ENCODE results near the gene C13orf42. TPM values are rescaled to one million over a fixed set of nuclear protein-coding genes. Genes with fewer than 3 reads are reported as not detected.
A peak's percentile ranks its signal among the peaks of the same experiment; 100 is the strongest.

The C13orf42 gene
- polyA plus RNA-seq, 3 donors = not detected

DNA sequence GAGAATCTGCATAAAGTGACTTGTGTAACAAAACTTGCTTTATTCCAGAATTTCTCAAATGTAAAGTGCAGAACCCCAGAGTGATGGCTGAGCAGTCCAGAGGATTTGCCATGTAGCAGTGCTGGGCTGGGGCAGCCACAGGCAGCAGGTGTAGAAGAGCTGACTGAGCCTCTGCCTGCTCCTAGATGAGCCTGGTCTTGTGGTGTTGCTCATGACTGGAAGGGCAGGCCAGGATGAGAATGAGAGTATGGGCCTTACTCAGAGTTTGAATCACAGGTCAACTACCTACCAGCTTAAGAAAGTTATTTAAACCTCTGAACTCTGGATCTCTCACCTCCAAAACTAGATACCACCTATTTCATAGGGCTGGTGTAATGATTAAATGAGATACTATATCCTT, 2.9 kb upstream of the C13orf42 start:
- Mint-ChIP-seq H3K9me3 (peaks cover 7 to 19% (median 11%) of the 10 kb centered on the region in 7 donors), H3K36me3 (no peaks in the 10 kb centered on the region), H3K4me3 (no peak overlapping the region), H3K27ac (no peak overlapping the region), H3K27me3 (ENCODE audit: low read depth in 3 of 3) (peaks cover 3 to 6% (median 3%) of the 10 kb centered on the region in 3 donors), H3K4me1 (no peaks in the 10 kb centered on the region)
- Histone ChIP-seq H3K4me3 (replicated peaks in 1 of 3; ENCODE audit: low read depth in 2 of 3, low read length in 3 of 3) (no peak overlapping the region), H3K9me3 (replicated peaks in 1 of 2; ENCODE audit: control insufficient read depth in 1 of 2, insufficient read depth in 1 of 2, low read length in 2 of 2) (peaks cover 11 to 13% of the 10 kb centered on the region in 2 donors), H3K4me1 (ENCODE audit: control insufficient read depth in 1 of 2, insufficient read depth in 2 of 2, low read length in 2 of 2) (no peaks in the 10 kb centered on the region), H3K27ac (ENCODE audit: low read depth in 1 of 2, low read length in 2 of 2) (no peak overlapping the region), H3K36me3 (replicated peaks in 1 of 2; ENCODE audit: control insufficient read depth in 1 of 2, insufficient read depth in 2 of 2, low read length in 2 of 2) (no peaks in the 10 kb centered on the region), H3K79me2 (ENCODE audit: insufficient read depth, low read length) (no peaks in the 10 kb centered on the region), H2AFZ (ENCODE audit: insufficient read depth, low read depth, low read length, poor library complexity, severe bottlenecking) (peak overlapping the region; percentile 17), H3K4me2 (replicated peaks; ENCODE audit: extremely low read depth, low read length, poor library complexity, severe bottlenecking) (no peak overlapping the region), H4K20me1 (ENCODE audit: insufficient read depth, low read length) (no peaks in the 10 kb centered on the region), H3K9ac (ENCODE audit: insufficient read depth, low read length, poor library complexity, severe bottlenecking) (no peak overlapping the region), H3K27me3 (ENCODE audit: control insufficient read depth in 2 of 2, insufficient read depth in 2 of 2, low read length in 2 of 2) (no peaks in the 10 kb centered on the region)
- no peak for DNase-seq
- TF ChIP-seq, protein P1, sequence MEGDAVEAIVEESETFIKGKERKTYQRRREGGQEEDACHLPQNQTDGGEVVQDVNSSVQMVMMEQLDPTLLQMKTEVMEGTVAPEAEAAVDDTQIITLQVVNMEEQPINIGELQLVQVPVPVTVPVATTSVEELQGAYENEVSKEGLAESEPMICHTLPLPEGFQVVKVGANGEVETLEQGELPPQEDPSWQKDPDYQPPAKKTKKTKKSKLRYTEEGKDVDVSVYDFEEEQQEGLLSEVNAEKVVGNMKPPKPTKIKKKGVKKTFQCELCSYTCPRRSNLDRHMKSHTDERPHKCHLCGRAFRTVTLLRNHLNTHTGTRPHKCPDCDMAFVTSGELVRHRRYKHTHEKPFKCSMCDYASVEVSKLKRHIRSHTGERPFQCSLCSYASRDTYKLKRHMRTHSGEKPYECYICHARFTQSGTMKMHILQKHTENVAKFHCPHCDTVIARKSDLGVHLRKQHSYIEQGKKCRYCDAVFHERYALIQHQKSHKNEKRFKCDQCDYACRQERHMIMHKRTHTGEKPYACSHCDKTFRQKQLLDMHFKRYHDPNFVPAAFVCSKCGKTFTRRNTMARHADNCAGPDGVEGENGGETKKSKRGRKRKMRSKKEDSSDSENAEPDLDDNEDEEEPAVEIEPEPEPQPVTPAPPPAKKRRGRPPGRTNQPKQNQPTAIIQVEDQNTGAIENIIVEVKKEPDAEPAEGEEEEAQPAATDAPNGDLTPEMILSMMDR (IDR thresholded peaks at IDR 0.05) = no peak
- intact Hi-C loops (cut with micrococcal nuclease) = no loop called here

GRCh38 chr13:51113186-51113881, 2.3 kb upstream of the C13orf42 start:
- Histone ChIP-seq H3K4me2 (replicated peaks; ENCODE audit: extremely low read depth, low read length, poor library complexity, severe bottlenecking) (no peak overlapping the region), H3K79me2 (ENCODE audit: insufficient read depth, low read length) (no peaks in the 10 kb centered on the region), H3K4me3 (replicated peaks in 1 of 3; ENCODE audit: low read depth in 2 of 3, low read length in 3 of 3) (no peak overlapping the region), H2AFZ (ENCODE audit: insufficient read depth, low read depth, low read length, poor library complexity, severe bottlenecking) (peak overlapping the region; percentile 17), H3K4me1 (ENCODE audit: control insufficient read depth in 1 of 2, insufficient read depth in 2 of 2, low read length in 2 of 2) (no peaks in the 10 kb centered on the region), H4K20me1 (ENCODE audit: insufficient read depth, low read length) (no peaks in the 10 kb centered on the region), H3K27me3 (ENCODE audit: control insufficient read depth in 2 of 2, insufficient read depth in 2 of 2, low read length in 2 of 2) (no peaks in the 10 kb centered on the region), H3K9ac (ENCODE audit: insufficient read depth, low read length, poor library complexity, severe bottlenecking) (no peak overlapping the region), H3K27ac (ENCODE audit: low read depth in 1 of 2, low read length in 2 of 2) (no peak overlapping the region), H3K9me3 (replicated peaks in 1 of 2; ENCODE audit: control insufficient read depth in 1 of 2, insufficient read depth in 1 of 2, low read length in 2 of 2) (peaks cover 8 to 11% of the 10 kb centered on the region in 2 donors), H3K36me3 (replicated peaks in 1 of 2; ENCODE audit: control insufficient read depth in 1 of 2, insufficient read depth in 2 of 2, low read length in 2 of 2) (no peaks in the 10 kb centered on the region)
- Mint-ChIP-seq H3K27ac (no peak overlapping the region), H3K4me3 (no peak overlapping the region), H3K4me1 (peaks cover 2% of the 10 kb centered on the region), H3K9me3 (peaks cover 7 to 16% (median 10%) of the 10 kb centered on the region in 7 donors), H3K36me3 (no peaks in the 10 kb centered on the region), H3K27me3 (ENCODE audit: low read depth in 3 of 3) (peaks cover 3 to 6% (median 3%) of the 10 kb centered on the region in 3 donors)
- TF ChIP-seq, protein P1 (IDR thresholded peaks at IDR 0.05) = no peak
- intact Hi-C loops (cut with micrococcal nuclease) = no loop called here
- WGBS (ENCODE audit: insufficient coverage) = 91% methylated on average over 4 of the region's 12 CpGs
- DNase-seq = no peak

All from CD14-positive monocyte (primary cell).